Urothelium cell line (cell line): ENCODE results near the gene DNAAF1.
"Not testable (repeated sequence)": the region's sequence is repeated elsewhere in the genome, so short reads cannot be mapped to it uniquely, and the experiment has no call there.

Source experiments
- DNase-seq: peaks from one replicate; pipeline ENCODE4 v3.0.0; 2011; ENCODE audit warnings: low spot score, mixed read lengths
- FAIRE-seq: peaks from 2 replicates; lab custom pipeline; 2011; peaks lifted over from hg19 to GRCh38; lab: Jason Lieb, UNC

The DNAAF1 gene

GRCh38 chr16:84205123-84205522 lies 60.0 kb downstream of the DNAAF1 start:
- DNase-seq, FAIRE-seq: not testable (repeated sequence)

- FAIRE-seq = no peak
Measured at GRCh38 chr16:84205976-84206691, 61.0 kb downstream of the DNAAF1 start.

GRCh38 chr16:84207251-84207650 lies 62.1 kb downstream of the DNAAF1 start:
- no peak for FAIRE-seq
- no peak for DNase-seq

More at GRCh38 chr16:84205976-84206691, 61.0 kb downstream of the DNAAF1 start:
- DNase-seq = no peak

GRCh38 chr16:84207879-84208278 lies 62.8 kb downstream of the DNAAF1 start:
- DNase-seq (no peak), FAIRE-seq (no peak)

GRCh38 chr16:84209989-84210388 lies 64.9 kb downstream of the DNAAF1 start:
- FAIRE-seq (no peak), DNase-seq (no peak)

GRCh38 chr16:84212154-84212553 lies 67.0 kb downstream of the DNAAF1 start:
- FAIRE-seq = no peak
- no peak for DNase-seq

- DNase-seq = no peak
- no peak for FAIRE-seq
Measured at GRCh38 chr16:84212631-84213030, 67.5 kb downstream of the DNAAF1 start.

- DNase-seq (no peak), FAIRE-seq (no peak)
Measured at GRCh38 chr16:84214451-84215066, 69.5 kb downstream of the DNAAF1 start.

GRCh38 chr16:84215531-84215930 lies 70.4 kb downstream of the DNAAF1 start:
- no peak for FAIRE-seq

GRCh38 chr16:84216144-84216543 lies 71.0 kb downstream of the DNAAF1 start:
- not testable (repeated sequence) for FAIRE-seq, DNase-seq

More at GRCh38 chr16:84215531-84215930, 70.4 kb downstream of the DNAAF1 start:
- DNase-seq = no peak

GRCh38 chr16:84218176-84218823 lies 73.2 kb downstream of the DNAAF1 start:
- DNase-seq (no peak), FAIRE-seq (no peak)

GRCh38 chr16:84218956-84219355 lies 73.8 kb downstream of the DNAAF1 start:
- FAIRE-seq (no peak), DNase-seq (no peak)

- FAIRE-seq (no peak), DNase-seq (no peak)
Measured at GRCh38 chr16:84220851-84221250, 75.7 kb downstream of the DNAAF1 start.

GRCh38 chr16:84223456-84223855 lies 78.3 kb downstream of the DNAAF1 start:
- DNase-seq (no peak), FAIRE-seq (no peak)

- FAIRE-seq = no peak
- no peak for DNase-seq
Measured at GRCh38 chr16:84224554-84224953, 79.4 kb downstream of the DNAAF1 start.

- no peak for DNase-seq
- no peak for FAIRE-seq
Measured at GRCh38 chr16:84225126-84225525, 80.0 kb downstream of the DNAAF1 start.

- FAIRE-seq = no peak
- no peak for DNase-seq
Measured at GRCh38 chr16:84225571-84225970, 80.5 kb downstream of the DNAAF1 start.

- FAIRE-seq = no peak
- DNase-seq = no peak
Measured at GRCh38 chr16:84226026-84226425, 80.9 kb downstream of the DNAAF1 start.
